Measurements from ENCODE around the gene TELO2.

- TF ChIP-seq CTCF (IDR thresholded peaks at IDR 0.05) (no peak), POLR2A (IDR thresholded peaks at IDR 0.05) (no peak)
Measured at GRCh38 chr16:1485847-1486496, 7.2 kb upstream of the TELO2 start.
